Transverse colon (tissue), 4 donors: Measurements from ENCODE around the gene JPH3. TPM values are rescaled to one million over a fixed set of nuclear protein-coding genes. Genes with fewer than 3 reads are reported as not detected.

ENCODE experiments used
- DNase-seq: peaks from one replicate; pipeline ENCODE4 v3.0.0-alpha.2; 2019
- H3K27ac ChIP-seq, 4 donors: fragments of 200-600 bp; sonication (generic); 2 replicates each; pipeline ENCODE4 v1.5.1; 2016 to 2018; ENCODE audit warnings: inconsistent platforms in 4 of 4
- H3K27me3 ChIP-seq: fragments of 200-600 bp; sonication (generic); 2 replicates; pipeline ENCODE4 v1.5.1; 2017; ENCODE audit warnings: inconsistent platforms
- H3K36me3 ChIP-seq, 4 donors: fragments of 200-600 bp; sonication (generic); 2 replicates each; pipeline ENCODE4 v1.5.1; 2017 to 2019; ENCODE audit warnings: inconsistent platforms in 4 of 4
- H3K4me1 ChIP-seq, 4 donors: fragments of 200-600 bp; sonication (generic); 2 replicates each; pipeline ENCODE4 v1.5.1; 2017 to 2020; ENCODE audit warnings: inconsistent platforms in 4 of 4
- H3K4me3 ChIP-seq, 4 donors: fragments of 200-600 bp; sonication (generic); 1 replicate in 1 of 4; 2 replicates in 3 of 4; pipeline versions ENCODE4 v1.5.1 to v1.6.1; 2017 to 2019; ENCODE audit warnings: inconsistent platforms in 4 of 4
- H3K9me3 ChIP-seq, 2 donors: fragments of 200-600 bp; sonication (generic); 2 replicates each; pipeline ENCODE4 v1.5.1; 2017 to 2019; ENCODE audit warnings: inconsistent platforms in 2 of 2
- CTCF ChIP-seq, 5 experiments: fragments of 200-600 bp in 3 of 5; fragments of 450-650 bp in 2 of 5; sonication (generic) in 3 of 5; IDR thresholded peaks; 1 replicate in 2 of 5; 2 replicates in 3 of 5; pipeline ENCODE4 v1.5.1; 2016 to 2017; ENCODE audit warnings: antibody characterized with exemption in 5 of 5, inconsistent platforms in 3 of 5, mild to moderate bottlenecking in 2 of 5, moderate library complexity in 1 of 5
- EP300 ChIP-seq: sonication (generic); formaldehyde crosslinking; IDR thresholded peaks from one replicate; pipeline ENCODE4 v1.6.1; 2017; ENCODE audit warnings: antibody characterized with exemption, low read depth
- POLR2A ChIP-seq: fragments of 450-650 bp; IDR thresholded peaks from one replicate; pipeline ENCODE4 v1.6.1; 2016; ENCODE audit warnings: antibody characterized with exemption, mild to moderate bottlenecking, moderate library complexity
- POLR2AphosphoS5 ChIP-seq, 3 donors: sonication (generic); formaldehyde crosslinking; IDR thresholded peaks; one replicate each; pipeline ENCODE4 v1.6.1; 2016; ENCODE audit warnings: antibody characterized with exemption in 3 of 3
- WGBS, 2 donors: methylation state at CpG; one replicate each; pipeline ENCODE4 v1.1.5; 2018; ENCODE audit warnings: low coverage in 1 of 2; 5-methylcytosine and 5-hydroxymethylcytosine counted together
- in situ Hi-C, 4 donors: fragments of 200-750 bp; cut with MboI; loops; one replicate each; pipeline versions ENCODE4 v1.15.0 to v1.15.1; 2017; ENCODE audit warnings: low sequenced_read_pairs in 3 of 4, low pct_ligation_motif_present in 1 of 4, low pct_unique_long_range_greater_than_20kb in 1 of 4
- intact Hi-C: fragments of 100-400 bp; cut with DNase I; formaldehyde crosslinking; loops from one replicate; pipeline ENCODE4 v1.15.1; 2023; ENCODE audit warnings: low total_unique reads
- total RNA-seq, 4 donors: library from RNA; depleted of rRNA; stranded (reverse); fragments of >200 nt; gene quantifications; one replicate each; pipeline ENCODE4 v1.1.0, GENCODE V29; 2016

Gene JPH3
- total RNA-seq: 1 to 10 TPM in 1 of 4 donors, under 1 TPM in 2, not detected in 1; 0.32 to 5.2 (median 0.41) TPM

DNA sequence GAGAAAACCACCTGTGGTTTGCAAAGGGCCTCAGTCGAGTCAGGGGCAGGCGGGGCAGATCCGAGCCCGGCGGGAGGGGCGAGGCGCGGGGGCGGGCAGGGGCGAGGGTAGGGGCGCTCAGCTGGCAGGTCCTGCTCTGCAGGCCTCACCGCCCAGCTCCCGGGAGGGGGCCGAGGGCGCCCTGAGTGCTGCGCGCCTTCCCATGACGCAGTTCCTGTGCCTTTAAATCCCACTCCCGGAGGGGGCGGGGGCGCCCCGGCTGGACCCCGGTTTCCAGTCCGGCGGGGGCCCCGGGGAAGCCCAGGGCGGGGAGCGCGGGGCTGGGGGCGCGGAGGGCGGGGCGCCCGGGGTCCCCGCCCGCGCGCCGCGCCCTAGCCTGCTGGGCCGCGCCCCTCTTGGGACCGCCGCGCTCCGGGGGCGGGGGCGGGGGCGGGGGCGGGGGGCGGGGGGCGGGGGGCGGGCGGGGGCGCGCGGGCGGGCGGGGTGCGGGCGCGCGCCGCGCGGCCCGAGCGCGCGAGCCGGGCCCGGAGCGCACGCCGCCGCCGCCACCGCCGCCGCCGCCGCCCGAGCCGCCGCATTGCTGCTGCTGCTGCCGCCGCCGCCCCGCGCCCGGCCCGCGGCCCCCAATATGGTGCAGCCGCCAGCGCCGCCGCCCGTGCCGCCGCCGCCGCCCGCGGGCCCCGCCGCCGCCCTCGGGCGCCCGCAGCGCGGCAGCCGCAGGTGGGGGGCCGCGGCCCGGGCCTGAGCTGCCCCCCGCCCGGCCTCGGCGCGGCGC, at the start of gene JPH3:
TSS of gene JPH3 (plus strand) at position 508 of the 775 bp plus-strand sequence. CDS start 639 bp downstream, outside the sequence.
- intact Hi-C loops (no loop called here), in situ Hi-C loops (no loop called here)
- no peak for TF ChIP-seq POLR2A
- TF ChIP-seq POLR2AphosphoS5 (IDR thresholded peaks at IDR 0.05): no peak
- Histone ChIP-seq H3K4me3 (peak within 1 kb of the TSS in 1 of 4 donors; percentile 25), H3K9me3 (no peaks in the 10 kb centered on the region), H3K27ac (no peak within 1 kb of the TSS), H3K4me1 (peaks cover 0 to 11% (median 3%) of the 10 kb centered on the region in 4 donors), H3K27me3 (peaks cover 85% of the 10 kb centered on the region), H3K36me3 (no peaks in the 10 kb centered on the region)
- WGBS, 2 donors: 0% methylated on average over 12 of the region's 122 CpGs; no CpG with 5 or more reads in 1 of the 2 donors
- no peak for DNase-seq

GRCh38 chr16:87552772-87553573, 49.3 kb upstream of the JPH3 start:
- peaks cover 2% of the 10 kb centered on the region for H3K27me3 ChIP-seq
- 80 to 89% methylated on average over 11 to 18 of the region's 18 CpGs for WGBS, 2 donors
- intact Hi-C loops (no loop called here), in situ Hi-C loops (no loop called here)
- TF ChIP-seq POLR2A: no peak
- TF ChIP-seq EP300: no peak
- no peak for DNase-seq
- H3K27ac ChIP-seq: no peak overlapping the region
- no peak overlapping the region for H3K4me3 ChIP-seq
- H3K36me3 ChIP-seq: no peaks in the 10 kb centered on the region
- H3K4me1 ChIP-seq: peaks cover 0 to 3% (median 1%) of the 10 kb centered on the region in 4 donors
- H3K9me3 ChIP-seq: no peaks in the 10 kb centered on the region

- no peak for DNase-seq
- intact Hi-C loops: no loop called here
- Histone ChIP-seq H3K4me1 (peaks cover 0 to 3% (median 1%) of the 10 kb centered on the region in 4 donors), H3K27me3 (no peaks in the 10 kb centered on the region), H3K27ac (no peak overlapping the region), H3K36me3 (no peaks in the 10 kb centered on the region), H3K9me3 (no peaks in the 10 kb centered on the region), H3K4me3 (no peak overlapping the region)
- WGBS, 2 donors: 76 to 86% methylated on average over 10 to 22 of the region's 22 CpGs
- TF ChIP-seq EP300 (no peak), CTCF (IDR thresholded peaks at IDR 0.05) (no peak), POLR2AphosphoS5 (IDR thresholded peaks at IDR 0.05) (no peak), POLR2A (no peak)
- in situ Hi-C loops: no loop called here
Measured at GRCh38 chr16:87554754-87555427, 47.4 kb upstream of the JPH3 start.

DNA sequence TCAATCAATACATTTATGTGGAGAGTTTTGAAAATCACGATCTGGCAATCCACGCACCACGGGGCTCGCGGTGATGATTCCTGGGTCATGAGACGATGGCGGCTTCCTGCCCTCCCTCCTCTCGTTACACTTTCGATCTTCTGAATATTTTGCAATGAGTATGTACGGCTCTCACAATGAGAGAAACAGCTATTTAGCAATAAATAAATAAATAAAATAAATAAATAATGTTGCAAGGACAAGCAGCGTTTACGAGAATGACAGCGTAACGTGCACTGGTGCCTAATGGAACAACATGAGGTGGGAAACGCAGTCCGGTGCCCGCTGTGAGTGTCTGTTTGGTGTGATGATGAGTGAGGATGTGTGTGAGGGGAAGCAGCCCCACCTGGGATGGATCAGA, 46.7 kb upstream of the JPH3 start:
- DNase-seq: no peak
- TF ChIP-seq POLR2A: no peak
- peak in 1 of 3 donors; percentile 12 for TF ChIP-seq POLR2AphosphoS5 (IDR thresholded peaks at IDR 0.05)
- H3K27ac ChIP-seq: peak overlapping the region in 2 of 4 donors; percentile 61 to 74
- H3K27me3 ChIP-seq: no peaks in the 10 kb centered on the region
- intact Hi-C loops: no loop called here
- WGBS, 2 donors: 84 to 85% methylated on average over 17 of the region's 17 CpGs
- H3K36me3 ChIP-seq: no peaks in the 10 kb centered on the region
- in situ Hi-C loops: no loop called here
- H3K9me3 ChIP-seq: no peaks in the 10 kb centered on the region
- H3K4me1 ChIP-seq: peaks cover 0 to 3% (median 0%) of the 10 kb centered on the region in 4 donors
- no peak overlapping the region for H3K4me3 ChIP-seq

DNA sequence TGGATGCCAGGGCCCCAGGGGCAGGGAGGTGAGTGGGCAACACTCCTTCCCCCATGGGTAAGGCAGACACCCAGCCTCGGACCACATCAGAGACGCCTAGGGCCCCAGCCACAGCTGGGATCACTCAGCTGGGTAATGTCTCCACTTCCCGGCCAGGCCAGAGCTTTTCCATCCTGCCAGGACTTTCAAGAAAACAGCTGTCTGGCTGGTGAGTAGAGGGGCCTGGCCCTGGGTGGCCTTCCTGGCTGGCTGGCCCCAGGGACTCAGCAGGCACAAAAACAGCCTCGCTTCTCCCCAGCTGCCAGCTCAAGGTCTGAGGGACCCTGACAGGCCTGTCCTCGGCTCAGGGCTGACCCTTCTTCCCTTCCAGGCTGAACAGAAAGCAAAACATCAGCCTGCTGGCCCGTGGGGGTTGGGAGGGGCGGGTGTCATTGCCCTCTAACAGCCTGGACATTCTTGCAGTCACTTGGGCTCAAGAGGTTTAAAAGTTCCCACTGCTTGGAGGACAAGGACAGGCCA, 45.3 kb upstream of the JPH3 start:
- Histone ChIP-seq H3K36me3 (no peaks in the 10 kb centered on the region), H3K9me3 (no peaks in the 10 kb centered on the region), H3K27ac (peak overlapping the region; percentile 44 to 74 (median 64)), H3K27me3 (no peaks in the 10 kb centered on the region), H3K4me3 (no peak overlapping the region), H3K4me1 (peaks cover 0 to 3% (median 0%) of the 10 kb centered on the region in 4 donors)
- DNase-seq: no peak
- in situ Hi-C loops: no loop called here
- WGBS, 2 donors: 48% methylated on average over 6 of the region's 7 CpGs; no CpG with 5 or more reads in 1 of the 2 donors
- intact Hi-C loops: no loop called here
- peak in 2 of 3 donors; percentile 50 to 52 for TF ChIP-seq POLR2AphosphoS5 (IDR thresholded peaks at IDR 0.05)
- no peak for TF ChIP-seq EP300
